K562 (cell line): ENCODE data around the gene PRKG1. TPM values are rescaled to one million over a fixed set of nuclear protein-coding genes. Genes with fewer than 3 reads are reported as not detected.

ENCODE experiments used
- AFF4 ChIP-seq: sonication (generic); formaldehyde crosslinking; IDR thresholded peaks from 2 replicates; pipeline ENCODE4 v1.8.0; 2023; ENCODE audit warnings: mild to moderate bottlenecking, missing genetic modification reagents
- BRD4 ChIP-seq: fragments of 200-600 bp; sonication (generic); IDR thresholded peaks from 2 replicates; pipeline ENCODE4 v1.6.1; 2017; ENCODE audit warnings: inconsistent platforms
- ESRRA ChIP-seq: fragments of 450-650 bp; IDR thresholded peaks from 2 replicates; pipeline ENCODE4 v1.6.1; 2014; ENCODE audit warnings: low read depth, mild to moderate bottlenecking, moderate library complexity, borderline replicate concordance
- RBM14 ChIP-seq: fragments of 200-400 bp; formaldehyde crosslinking; IDR thresholded peaks from 2 replicates; pipeline ENCODE4 v1.6.1; 2018; ENCODE audit warnings: low read depth, mild to moderate bottlenecking, low read length, moderate library complexity, borderline replicate concordance; ENCODE audit not compliant: insufficient read depth
- ZNF121 ChIP-seq: sonication (generic); formaldehyde crosslinking; conservative IDR thresholded peaks from 2 replicates; pipeline ENCODE4 v1.8.0; 2022; ENCODE audit warnings: missing genetic modification reagents
- ZNF175 ChIP-seq: fragments of 200-800 bp; sonication (Bioruptor generic); IDR thresholded peaks from 2 replicates; pipeline ENCODE4 v1.6.1; 2016; ENCODE audit warnings: low read depth, mild to moderate bottlenecking, missing genetic modification characterization, missing compliant biosample characterization
- polyA plus RNA-seq, 8 experiments: library from polyadenylated mRNA; depleted of rRNA in 4 of 8; stranded (reverse) in 5 of 8; unstranded in 3 of 8; fragments of >200 nt; fragmentation: Nextera tagmentation in 2 of 8; fragmentation: Illumina TruSeq in 1 of 8; extraction: Ambion mirVana in 2 of 8; extraction: Trizol in 1 of 8; gene quantifications; 2 replicates each; pipeline versions ENCODE4 v1.2.1 to v1.2.3, GENCODE V29; 2011 to 2014; ENCODE audit warnings: inconsistent platforms in 1 of 8, missing spikeins in 1 of 8
- total RNA-seq, 7 experiments: library from RNA; depleted of rRNA in 6 of 7; stranded (reverse); fragments of >200 nt in 6 of 7; fragmentation: Illumina TruSeq in 2 of 7; extraction: Trizol in 2 of 7; gene quantifications; 2 replicates each; pipeline versions ENCODE4 v1.2.1 to v1.2.3, GENCODE V29; 2011 to 2021; ENCODE audit warnings: low replicate concordance in 1 of 7

The PRKG1 gene
- total and polyA plus RNA-seq, 9 of the 15 experiments (the other 6 are each of a cell fraction or from before 2014, with no cell fraction given): 0.22 TPM; not detected in 8

GRCh38 chr10:52300599-52301277 is 1226.5 kb downstream of the PRKG1 start (continued):
- TF ChIP-seq AFF4 (CRISPR knock-in tag) (no peak), RBM14 (no peak), ZNF121 (CRISPR knock-in tag) (no peak), ESRRA (no peak), ZNF175 (CRISPR knock-in tag) (no peak), BRD4 (no peak)
